CD4-positive, CD25-positive, alpha-beta regulatory T cell (primary cell): ENCODE results near the gene CBLB. TPM values are rescaled to one million over a fixed set of nuclear protein-coding genes. Genes with fewer than 3 reads are reported as not detected.
A peak's percentile ranks its signal among the peaks of the same experiment; 100 is the strongest.

Experiments used
- ATAC-seq, 2 donors: fragments of 150-1000 bp; cut with Tn5 transposase; one replicate each; pipeline ENCODE4 v1.10.0; 2021; ENCODE audit warnings: low read depth in 2 of 2, moderate number of reproducible peaks in 2 of 2, moderate library complexity in 1 of 2
- DNase-seq, 3 donors: peaks; one replicate each; pipeline versions ENCODE4 v3.0.0 to v3.0.0-alpha.2; 2012 to 2022; ENCODE audit warnings: mixed read lengths in 1 of 3
- H3K27ac ChIP-seq: one replicate; pipeline ENCODE4 v1.7.0; 2013; ENCODE audit warnings: mild to moderate bottlenecking, low read length; ENCODE audit not compliant: insufficient read depth, poor library complexity, severe bottlenecking
- H3K27me3 ChIP-seq: one replicate; pipeline ENCODE4 v1.7.0; 2013; ENCODE audit warnings: low read length; ENCODE audit not compliant: control insufficient read depth, insufficient read depth
- H3K36me3 ChIP-seq: one replicate; pipeline ENCODE4 v1.7.0; 2013; ENCODE audit warnings: mild to moderate bottlenecking, low read length, moderate library complexity; ENCODE audit not compliant: control insufficient read depth, insufficient read depth
- H3K4me1 ChIP-seq: 2 replicates; pipeline ENCODE4 v1.7.0; 2013; ENCODE audit warnings: mild to moderate bottlenecking, low read length; ENCODE audit not compliant: insufficient read depth, control insufficient read depth, poor library complexity, severe bottlenecking
- H3K4me3 ChIP-seq: one replicate; pipeline ENCODE4 v1.7.0; 2013; ENCODE audit warnings: low read depth, mild to moderate bottlenecking, low read length, moderate library complexity
- H3K9me3 ChIP-seq, 2 experiments: 1 replicate in 1 of 2; 2 replicates in 1 of 2; pipeline ENCODE4 v1.7.0; 2013; ENCODE audit warnings: low read length in 2 of 2, mild to moderate bottlenecking in 1 of 2, moderate library complexity in 1 of 2; ENCODE audit not compliant: control insufficient read depth in 2 of 2
- H3K27ac Mint-ChIP-seq, 3 donors: one replicate each; pipeline ENCODE4 v1.8.0; 2020 to 2022; ENCODE audit warnings: mild to moderate bottlenecking in 3 of 3, mixed read lengths in 3 of 3, moderate library complexity in 2 of 3
- H3K27me3 Mint-ChIP-seq: one replicate; pipeline ENCODE4 v1.8.0; 2022; ENCODE audit warnings: mild to moderate bottlenecking, mixed read lengths
- H3K36me3 Mint-ChIP-seq: one replicate; pipeline ENCODE4 v1.8.0; 2020; ENCODE audit warnings: mixed read lengths
- H3K4me1 Mint-ChIP-seq, 4 donors: one replicate each; pipeline ENCODE4 v1.8.0; 2020 to 2022; ENCODE audit warnings: mixed read lengths in 4 of 4, mild to moderate bottlenecking in 1 of 4
- H3K4me3 Mint-ChIP-seq, 4 donors: one replicate each; pipeline ENCODE4 v1.8.0; 2020 to 2022; ENCODE audit warnings: mild to moderate bottlenecking in 4 of 4, mixed read lengths in 4 of 4, moderate library complexity in 3 of 4
- H3K9me3 Mint-ChIP-seq, 7 donors: one replicate each; pipeline ENCODE4 v1.8.0; 2020 to 2022; ENCODE audit warnings: mixed read lengths in 7 of 7, mild to moderate bottlenecking in 3 of 7, moderate library complexity in 2 of 7
- polyA plus RNA-seq, 4 donors: library from polyadenylated mRNA; unstranded; fragments of 300-500 nt; fragmentation: Illumina TruSeq; gene quantifications; one replicate each; pipeline ENCODE4 v1.2.3, GENCODE V29; 2021
- total RNA-seq: library from RNA; stranded (reverse); gene quantifications from one replicate; pipeline ENCODE4 v1.2.3, GENCODE V29; 2022

Gene CBLB
- total and polyA plus RNA-seq, 5 donors from 2014 or later, result 23.9 to 83.1 (median 34.8) TPM

DNA sequence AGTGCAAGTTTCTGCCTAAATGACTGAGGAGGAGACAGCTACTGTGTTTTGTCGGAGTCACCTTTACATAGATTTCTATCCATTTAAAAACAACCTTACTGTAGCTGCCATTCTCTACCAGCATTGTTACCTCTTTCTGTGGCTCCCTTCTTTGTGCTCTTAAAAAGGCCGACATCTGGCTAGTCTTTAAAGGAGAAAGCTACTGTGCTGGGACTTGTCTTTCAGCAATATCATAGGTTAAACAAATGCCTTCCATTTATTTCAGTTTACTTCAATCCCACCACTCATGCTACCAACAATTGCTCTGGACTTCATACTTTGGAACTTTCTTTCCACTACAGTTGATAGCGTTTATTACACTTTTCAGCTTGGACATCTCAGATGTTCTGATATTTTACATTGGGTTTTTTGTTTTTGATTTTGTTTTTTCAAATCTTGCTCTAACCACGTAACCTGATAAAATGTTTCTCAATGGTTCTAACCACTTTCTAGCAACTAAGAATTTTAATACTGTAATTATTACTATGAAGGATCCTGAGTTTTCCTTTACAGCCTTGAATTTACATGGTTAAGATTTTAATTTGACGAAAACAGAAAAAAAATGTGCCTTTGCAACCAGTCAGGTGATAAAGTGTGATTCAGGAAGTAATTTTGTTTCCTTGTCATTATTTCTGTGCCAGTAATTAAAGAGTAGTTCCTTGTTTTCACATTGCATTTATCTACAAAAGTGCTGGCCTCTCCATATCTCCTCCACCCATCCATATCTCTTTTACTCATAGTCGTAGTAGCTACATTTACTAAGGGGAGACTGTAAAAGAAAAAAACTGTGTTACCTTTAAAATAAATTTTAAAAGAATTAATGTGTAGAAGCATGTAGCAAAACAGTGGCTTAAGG is 1.3 kb upstream of the CBLB start:
- H3K9me3 Mint-ChIP-seq, result peaks cover 0 to 2% (median 0%) of the 10 kb centered on the region in 7 donors
- peak overlapping the region; percentile 93 for H3K4me3 ChIP-seq
- H3K4me1 ChIP-seq, result peaks cover 38% of the 10 kb centered on the region
- no peaks in the 10 kb centered on the region for H3K9me3 ChIP-seq
- H3K27me3 Mint-ChIP-seq, result no peaks in the 10 kb centered on the region
- no peaks in the 10 kb centered on the region for H3K27me3 ChIP-seq
- no peaks in the 10 kb centered on the region for H3K36me3 ChIP-seq
- peak overlapping the region; percentile 94 to 100 (median 96) for H3K4me3 Mint-ChIP-seq
- no peak for ATAC-seq
- H3K36me3 Mint-ChIP-seq, result peaks cover 12% of the 10 kb centered on the region
- peak overlapping the region; percentile 72 for H3K27ac ChIP-seq
- peak overlapping the region; percentile 63 to 98 (median 77) for H3K27ac Mint-ChIP-seq
- DNase-seq, result no peak
- peaks cover 18 to 55% (median 37%) of the 10 kb centered on the region in 4 donors for H3K4me1 Mint-ChIP-seq

DNA sequence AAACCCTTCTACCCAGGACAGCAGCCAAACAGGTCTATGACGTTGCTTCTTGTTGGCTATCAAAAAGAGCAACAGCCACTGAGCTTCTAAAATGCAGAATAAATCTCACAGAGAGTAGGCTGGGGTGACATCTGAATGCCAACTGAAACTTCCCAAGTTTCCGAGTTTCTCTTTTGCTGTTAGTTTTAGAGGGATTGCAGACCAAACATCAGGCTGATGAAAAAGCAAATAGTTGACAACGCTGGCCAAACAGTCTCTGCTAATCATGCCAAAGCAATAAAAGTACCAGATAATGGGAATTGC is 670 bp upstream of the CBLB start:
- Mint-ChIP-seq H3K4me1 (peaks cover 24 to 61% (median 43%) of the 10 kb centered on the region in 4 donors), H3K36me3 (peaks cover 18% of the 10 kb centered on the region), H3K27ac (peak overlapping the region; percentile 97 to 98 (median 98)), H3K27me3 (no peaks in the 10 kb centered on the region), H3K4me3 (peak overlapping the region; percentile 94 to 100 (median 96)), H3K9me3 (peaks cover 0 to 2% (median 0%) of the 10 kb centered on the region in 7 donors)
- ATAC-seq (no peak), DNase-seq (no peak)
- peak overlapping the region; percentile 93 for H3K4me3 ChIP-seq
- H3K4me1 ChIP-seq, result peaks cover 42% of the 10 kb centered on the region
- no peaks in the 10 kb centered on the region for H3K27me3 ChIP-seq
- no peaks in the 10 kb centered on the region for H3K9me3 ChIP-seq
- peaks cover 6% of the 10 kb centered on the region for H3K36me3 ChIP-seq
- H3K27ac ChIP-seq, result peak overlapping the region; percentile 72

DNA sequence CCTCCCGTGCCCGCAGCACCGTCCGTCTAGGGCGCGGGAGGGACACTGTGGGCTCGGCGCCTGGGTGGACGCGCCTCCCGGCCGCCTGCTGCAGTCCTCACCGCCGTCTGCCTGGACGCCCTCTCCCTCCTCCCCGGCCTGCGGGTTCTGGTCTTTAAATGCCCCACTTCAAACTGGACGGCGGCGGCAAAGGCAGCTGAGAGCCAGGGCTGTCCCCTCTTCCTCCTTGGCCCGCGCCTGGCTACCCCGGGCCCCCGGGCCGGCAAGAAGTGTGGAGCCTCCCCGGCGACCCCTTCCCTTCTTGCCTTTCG is 426 bp downstream of the CBLB start:
- H3K36me3 ChIP-seq, result peaks cover 11% of the 10 kb centered on the region
- peaks cover 0 to 2% (median 0%) of the 10 kb centered on the region in 7 donors for H3K9me3 Mint-ChIP-seq
- peaks cover 23% of the 10 kb centered on the region for H3K36me3 Mint-ChIP-seq
- H3K27ac Mint-ChIP-seq, result peak overlapping the region; percentile 98
- H3K4me1 ChIP-seq, result peaks cover 44% of the 10 kb centered on the region
- ATAC-seq (peak in 1 of 2 donors; percentile 1), DNase-seq (no peak)
- no peaks in the 10 kb centered on the region for H3K27me3 ChIP-seq
- peaks cover 29 to 71% (median 50%) of the 10 kb centered on the region in 4 donors for H3K4me1 Mint-ChIP-seq
- H3K27ac ChIP-seq, result peak overlapping the region; percentile 72
- peak overlapping the region; percentile 94 to 100 (median 96) for H3K4me3 Mint-ChIP-seq
- peak overlapping the region; percentile 97 for H3K4me3 ChIP-seq
- no peaks in the 10 kb centered on the region for H3K27me3 Mint-ChIP-seq
- H3K9me3 ChIP-seq, result no peaks in the 10 kb centered on the region

DNA sequence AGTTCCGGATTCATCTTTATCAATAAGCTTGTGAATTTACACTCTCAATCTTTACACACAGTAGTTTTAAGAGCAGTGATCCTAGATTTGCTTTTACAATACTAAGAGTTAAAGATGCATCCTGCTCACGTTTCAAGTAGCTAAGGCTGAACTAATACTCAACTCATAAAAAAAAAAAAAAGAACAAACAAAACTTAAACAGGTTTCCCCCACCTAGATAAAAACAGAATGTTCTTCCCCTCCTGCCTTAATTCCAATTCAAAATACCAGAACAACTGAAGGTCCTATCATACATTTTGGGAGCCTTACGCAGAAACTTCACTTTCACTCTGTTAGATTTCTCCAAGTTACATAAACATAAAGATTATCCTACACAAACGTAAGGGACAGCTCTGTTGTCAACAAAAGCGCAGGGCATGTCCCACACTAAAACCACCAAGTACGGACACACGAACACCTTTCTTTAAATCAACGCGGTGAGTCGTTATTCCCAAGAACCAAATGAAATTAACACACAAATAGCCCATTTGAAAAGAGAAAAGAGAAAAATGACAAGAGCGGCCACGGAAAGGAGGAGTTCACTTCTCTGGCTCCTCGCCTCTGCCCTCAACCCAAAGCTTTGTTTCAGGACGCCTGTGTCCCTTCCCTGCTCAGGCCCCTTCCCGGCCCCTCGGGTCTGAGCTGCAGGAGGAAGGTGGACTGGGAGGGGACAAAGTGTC is 941 bp downstream of the CBLB start:
- Mint-ChIP-seq H3K27ac (peak overlapping the region; percentile 98), H3K27me3 (no peaks in the 10 kb centered on the region), H3K4me1 (peaks cover 29 to 71% (median 50%) of the 10 kb centered on the region in 4 donors), H3K36me3 (peaks cover 22% of the 10 kb centered on the region), H3K4me3 (peak overlapping the region; percentile 94 to 100 (median 96)), H3K9me3 (peaks cover 0 to 2% (median 0%) of the 10 kb centered on the region in 7 donors)
- ATAC-seq (no peak), DNase-seq (peak in 2 of 3 donors; percentile 26 to 36)
- Histone ChIP-seq H3K4me1 (peaks cover 44% of the 10 kb centered on the region), H3K4me3 (peak overlapping the region; percentile 97), H3K27me3 (no peaks in the 10 kb centered on the region), H3K27ac (peak overlapping the region; percentile 72), H3K9me3 (no peaks in the 10 kb centered on the region), H3K36me3 (peaks cover 13% of the 10 kb centered on the region)

DNA sequence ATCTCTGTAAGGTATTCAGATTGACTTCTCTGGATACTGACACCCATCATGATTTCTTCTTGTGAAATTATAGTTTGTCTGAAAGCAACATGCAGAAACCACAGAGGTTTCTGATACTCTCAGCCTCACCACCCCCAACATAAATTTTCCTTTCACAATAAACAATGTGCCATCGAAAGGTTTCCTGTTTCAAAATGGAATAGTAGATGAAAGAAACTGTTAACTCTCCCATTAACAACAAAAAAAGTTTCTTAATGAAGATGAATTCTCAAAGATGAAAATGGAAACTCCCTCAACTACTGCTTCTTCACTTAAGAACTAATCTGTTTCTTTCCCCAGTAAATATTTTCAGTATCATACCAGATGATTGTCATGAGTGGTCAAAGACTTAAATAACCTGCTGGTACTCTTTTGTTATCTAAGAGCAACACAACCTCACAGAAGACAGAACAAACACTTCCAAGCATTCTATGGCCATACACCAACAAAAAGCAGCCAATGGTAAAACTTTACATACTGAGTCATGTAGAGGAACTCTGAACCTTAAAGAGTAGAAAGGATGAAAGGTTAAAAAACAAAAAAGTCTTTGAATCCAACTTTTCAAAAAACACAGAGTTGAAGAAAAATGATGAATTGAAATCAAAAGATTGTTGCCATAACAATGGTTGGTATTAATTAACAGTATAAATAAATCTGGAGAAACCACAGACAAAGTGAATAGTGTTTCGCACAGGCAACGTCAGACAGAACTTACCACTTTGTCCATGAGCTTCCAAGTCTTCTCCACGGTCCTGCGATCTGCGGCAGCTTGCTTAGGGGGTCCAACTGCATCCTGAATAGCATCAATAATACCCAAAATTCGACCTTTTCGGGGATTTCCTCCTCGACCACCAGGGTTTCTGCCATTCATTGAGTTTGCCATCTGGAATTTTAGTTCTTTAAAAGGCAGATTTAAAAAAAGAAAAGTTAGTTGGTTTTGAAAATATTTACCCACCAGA is 1.9 kb downstream of the CBLB start:
- Histone ChIP-seq H3K4me3 (peak overlapping the region; percentile 97), H3K27me3 (no peaks in the 10 kb centered on the region), H3K27ac (no peak overlapping the region), H3K4me1 (peaks cover 50% of the 10 kb centered on the region), H3K36me3 (peaks cover 22% of the 10 kb centered on the region), H3K9me3 (no peaks in the 10 kb centered on the region)
- DNase-seq, result peak in 1 of 3 donors; percentile 34
- Mint-ChIP-seq H3K27me3 (no peaks in the 10 kb centered on the region), H3K36me3 (peaks cover 18% of the 10 kb centered on the region), H3K4me1 (peaks cover 29 to 67% (median 49%) of the 10 kb centered on the region in 4 donors), H3K4me3 (peak overlapping the region; percentile 94 to 100 (median 96)), H3K27ac (peak overlapping the region; percentile 98), H3K9me3 (peaks cover 0 to 2% (median 0%) of the 10 kb centered on the region in 7 donors)
- no peak for ATAC-seq

DNA sequence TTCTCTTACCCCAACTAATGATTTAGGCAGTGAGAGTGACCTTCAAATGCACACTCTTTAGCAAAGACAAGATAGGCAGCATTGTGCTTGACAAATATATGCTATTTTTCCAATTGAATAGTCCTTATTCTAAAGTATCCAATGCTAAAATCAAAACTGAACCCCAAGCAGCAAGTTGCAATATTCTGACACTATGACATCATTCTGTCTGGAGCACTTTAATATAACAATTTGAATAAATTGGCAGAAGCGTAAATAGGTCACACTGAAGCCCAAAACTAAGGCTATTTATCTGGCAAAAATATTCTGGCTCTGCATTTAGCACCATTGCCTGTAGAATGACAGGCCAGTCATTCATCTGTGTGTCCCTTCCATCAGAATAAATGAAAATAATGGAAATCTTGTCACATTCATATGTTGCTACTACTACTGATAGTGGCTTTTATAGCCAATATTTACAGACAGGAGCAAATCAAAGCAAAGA is 2.9 kb downstream of the CBLB start:
- Histone ChIP-seq H3K4me1 (peaks cover 51% of the 10 kb centered on the region), H3K27ac (no peak overlapping the region), H3K9me3 (no peaks in the 10 kb centered on the region), H3K4me3 (peak overlapping the region; percentile 97), H3K36me3 (peaks cover 25% of the 10 kb centered on the region), H3K27me3 (no peaks in the 10 kb centered on the region)
- DNase-seq (no peak), ATAC-seq (no peak)
- peaks cover 0 to 2% (median 0%) of the 10 kb centered on the region in 7 donors for H3K9me3 Mint-ChIP-seq
- H3K27ac Mint-ChIP-seq, result no peak overlapping the region
- H3K36me3 Mint-ChIP-seq, result peaks cover 18% of the 10 kb centered on the region
- peaks cover 29 to 65% (median 46%) of the 10 kb centered on the region in 4 donors for H3K4me1 Mint-ChIP-seq
- H3K4me3 Mint-ChIP-seq, result peak overlapping the region; percentile 94 to 100 (median 96)
- H3K27me3 Mint-ChIP-seq, result no peaks in the 10 kb centered on the region
